HG02798 (cell line): Measurements from ENCODE around the gene RAB7B.

Source experiments
- ATAC-seq: cut with Tn5 transposase; IDR thresholded peaks from one replicate; pipeline ENCODE4 v1.9.1; 2021; ENCODE audit warnings: mild to moderate bottlenecking; ENCODE audit not compliant: unreplicated experiment, poor library complexity

RAB7B gene

GRCh38 chr1:205933671-205934618 is 69.2 kb downstream of the RAB7B start:
- ATAC-seq: no peak

- no peak for ATAC-seq
Observed at GRCh38 chr1:205932776-205933175, 70.4 kb downstream of the RAB7B start.

GRCh38 chr1:205930799-205931281 is 72.4 kb downstream of the RAB7B start:
- no peak for ATAC-seq

GRCh38 chr1:205930195-205930577 is 73.0 kb downstream of the RAB7B start:
- ATAC-seq: no peak

- no peak for ATAC-seq
Observed at GRCh38 chr1:205929496-205930194, 73.5 kb downstream of the RAB7B start.

GRCh38 chr1:205928317-205928716 is 74.9 kb downstream of the RAB7B start:
- ATAC-seq: no peak

- ATAC-seq: no peak
Observed at GRCh38 chr1:205927676-205928075, 75.5 kb downstream of the RAB7B start.

GRCh38 chr1:205927247-205927646 is 75.9 kb downstream of the RAB7B start:
- no peak for ATAC-seq
